DND-41 (cell line): ENCODE data around the gene NT5M.

Source experiments
- ATAC-seq: fragments of 200-7000 bp; cut with Tn5 transposase; 3 replicates; pipeline ENCODE4 v1.9.1; 2021; ENCODE audit warnings: low read depth; ENCODE audit not compliant: insufficient read depth
- DNase-seq: peaks from one replicate; pipeline ENCODE4 v3.0.0-alpha.2; 2020
- H2AFZ ChIP-seq: 2 replicates; pipeline ENCODE4 v1.6.0; 2012; ENCODE audit warnings: low read depth, low read length
- H3K27ac ChIP-seq: 2 replicates; pipeline ENCODE4 v1.5.1; 2012; ENCODE audit warnings: low read length, inconsistent platforms
- H3K27me3 ChIP-seq: fragments of 200-600 bp; sonication (generic); 2 replicates; pipeline ENCODE4 v1.6.0; 2012; ENCODE audit warnings: low read length, mild to moderate bottlenecking, inconsistent platforms; ENCODE audit not compliant: insufficient read depth, poor library complexity
- H3K36me3 ChIP-seq: 2 replicates; pipeline ENCODE4 v1.5.1; 2012; ENCODE audit warnings: low read length, inconsistent platforms; ENCODE audit not compliant: insufficient read depth
- H3K4me1 ChIP-seq: 2 replicates; pipeline ENCODE4 v1.5.1; 2012; ENCODE audit warnings: mild to moderate bottlenecking, low read length; ENCODE audit not compliant: insufficient read depth
- H3K4me2 ChIP-seq: 2 replicates; pipeline ENCODE4 v1.6.0; 2012; ENCODE audit warnings: mild to moderate bottlenecking, moderate library complexity, low read length, inconsistent platforms; ENCODE audit not compliant: insufficient read depth
- H3K4me3 ChIP-seq, 2 experiments: fragments of 200-600 bp in 1 of 2; shearing (Covaris generic) in 1 of 2; 2 replicates each; pipeline ENCODE4 v1.5.1; 2012 to 2016; ENCODE audit warnings: inconsistent platforms in 2 of 2, low read length in 2 of 2, mild to moderate bottlenecking in 2 of 2, low read depth in 1 of 2, moderate library complexity in 1 of 2
- H3K79me2 ChIP-seq: 2 replicates; pipeline ENCODE4 v1.6.0; 2012; ENCODE audit warnings: low read length, inconsistent platforms; ENCODE audit not compliant: insufficient read depth
- H3K9ac ChIP-seq: 2 replicates; pipeline ENCODE4 v1.6.0; 2012; ENCODE audit warnings: low read depth, mild to moderate bottlenecking, inconsistent platforms, low read length, moderate library complexity
- H3K9me3 ChIP-seq: 2 replicates; pipeline ENCODE4 v1.5.1; 2012; ENCODE audit warnings: low read length, moderate library complexity, mild to moderate bottlenecking, inconsistent platforms; ENCODE audit not compliant: insufficient read depth, severe bottlenecking
- H4K20me1 ChIP-seq: 2 replicates; pipeline ENCODE4 v1.6.0; 2012; ENCODE audit warnings: low read length; ENCODE audit not compliant: insufficient read depth
- EZH2 ChIP-seq: IDR thresholded peaks from 3 replicates; pipeline ENCODE4 v1.6.1; 2012; ENCODE audit warnings: borderline replicate concordance, low read depth, mild to moderate bottlenecking, moderate library complexity, low read length, inconsistent platforms; ENCODE audit not compliant: severe bottlenecking
- TF ChIP-seq, protein P1 (sequence below): IDR thresholded peaks from 2 replicates; pipeline ENCODE4 v1.5.1; 2012; ENCODE audit warnings: borderline replicate concordance, low read length, moderate library complexity, mild to moderate bottlenecking; ENCODE audit not compliant: poor library complexity, severe bottlenecking; ENCODE audit errors: extremely low read depth

Gene NT5M

DNA sequence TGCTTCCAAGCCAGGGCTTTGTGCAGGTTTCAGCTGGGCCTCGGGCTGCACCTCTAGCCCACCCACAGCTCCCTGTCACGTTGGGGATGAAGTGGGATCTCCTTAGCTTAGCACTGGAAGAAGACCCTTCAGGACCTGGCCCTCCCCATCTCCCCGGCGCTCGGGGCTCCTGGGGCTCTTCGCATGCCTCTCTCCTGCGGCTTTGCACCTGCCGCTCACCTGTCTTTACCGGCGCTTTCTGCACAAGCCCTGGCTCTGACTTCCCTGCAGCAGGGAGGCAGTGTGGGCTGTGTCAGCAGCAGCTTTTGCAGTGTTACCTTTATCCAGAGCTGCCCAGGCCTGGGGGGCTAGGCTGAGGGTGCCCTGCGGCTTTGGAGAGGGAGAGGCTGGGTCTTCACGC, 52.3 kb downstream of the NT5M start:
- ATAC-seq (no peak), DNase-seq (no peak)
- no peaks in the 10 kb centered on the region; the same call in 1 of the 2 replicates for H4K20me1 ChIP-seq
- peak overlapping the region; percentile 21; the same call in 1 of the 2 replicates for H3K4me2 ChIP-seq
- H3K27ac ChIP-seq, result 0 out of 2 replicates have a peak overlapping the region, but pooled peaks have one; percentile 5
- H3K36me3 ChIP-seq, result no peaks in the 10 kb centered on the region
- no peak overlapping the region for H3K4me3 ChIP-seq
- peaks cover 23% of the 10 kb centered on the region for H3K4me1 ChIP-seq
- no peak overlapping the region for H3K9ac ChIP-seq
- TF ChIP-seq EZH2, result no peak
- TF ChIP-seq, protein P1, sequence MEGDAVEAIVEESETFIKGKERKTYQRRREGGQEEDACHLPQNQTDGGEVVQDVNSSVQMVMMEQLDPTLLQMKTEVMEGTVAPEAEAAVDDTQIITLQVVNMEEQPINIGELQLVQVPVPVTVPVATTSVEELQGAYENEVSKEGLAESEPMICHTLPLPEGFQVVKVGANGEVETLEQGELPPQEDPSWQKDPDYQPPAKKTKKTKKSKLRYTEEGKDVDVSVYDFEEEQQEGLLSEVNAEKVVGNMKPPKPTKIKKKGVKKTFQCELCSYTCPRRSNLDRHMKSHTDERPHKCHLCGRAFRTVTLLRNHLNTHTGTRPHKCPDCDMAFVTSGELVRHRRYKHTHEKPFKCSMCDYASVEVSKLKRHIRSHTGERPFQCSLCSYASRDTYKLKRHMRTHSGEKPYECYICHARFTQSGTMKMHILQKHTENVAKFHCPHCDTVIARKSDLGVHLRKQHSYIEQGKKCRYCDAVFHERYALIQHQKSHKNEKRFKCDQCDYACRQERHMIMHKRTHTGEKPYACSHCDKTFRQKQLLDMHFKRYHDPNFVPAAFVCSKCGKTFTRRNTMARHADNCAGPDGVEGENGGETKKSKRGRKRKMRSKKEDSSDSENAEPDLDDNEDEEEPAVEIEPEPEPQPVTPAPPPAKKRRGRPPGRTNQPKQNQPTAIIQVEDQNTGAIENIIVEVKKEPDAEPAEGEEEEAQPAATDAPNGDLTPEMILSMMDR, result no peak
- peaks cover 16% of the 10 kb centered on the region for H3K9me3 ChIP-seq
- H3K79me2 ChIP-seq, result no peaks in the 10 kb centered on the region
- H2AFZ ChIP-seq, result peak overlapping the region; percentile 28
- no peaks in the 10 kb centered on the region for H3K27me3 ChIP-seq

DNA sequence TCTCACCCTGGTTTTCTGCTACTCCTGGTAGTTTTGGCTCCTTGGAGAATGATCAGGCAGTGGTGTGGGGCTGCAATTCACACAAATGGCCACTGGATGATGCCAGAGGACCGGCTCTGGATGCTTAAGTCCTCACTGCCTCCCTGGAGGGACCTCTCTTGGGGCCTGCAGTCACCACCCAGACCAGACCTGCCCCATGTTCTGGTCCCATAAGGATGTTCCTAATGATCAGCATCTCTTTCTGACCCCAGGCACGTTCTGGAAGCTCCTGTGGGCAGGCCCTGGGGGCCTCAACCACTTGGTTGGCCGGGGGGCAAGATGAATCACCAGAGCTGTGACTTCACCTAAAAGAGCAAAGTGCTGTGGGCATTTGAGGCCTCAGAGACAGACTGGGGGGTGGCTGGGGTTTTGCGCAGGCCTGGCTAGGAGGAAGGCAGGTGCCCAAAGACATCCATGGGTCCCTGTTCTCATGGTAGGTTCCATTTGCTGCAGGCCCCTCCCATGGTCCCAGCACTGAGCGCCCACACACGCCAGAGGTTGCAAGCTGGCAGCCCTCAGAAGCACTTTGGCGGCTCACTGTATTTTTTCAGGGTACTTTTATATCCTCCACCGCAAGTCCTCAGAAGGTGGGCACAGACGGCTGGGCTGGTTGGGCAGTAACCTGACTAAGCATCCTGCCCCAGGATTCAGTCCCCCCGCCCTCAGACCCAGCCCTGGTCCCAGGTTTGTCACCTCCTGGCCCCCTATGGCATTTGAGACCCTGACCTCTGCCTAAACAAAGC, 53.2 kb downstream of the NT5M start:
- Histone ChIP-seq H3K9me3 (peaks cover 18% of the 10 kb centered on the region), H2AFZ (peak overlapping the region; percentile 83), H3K9ac (peak overlapping the region; percentile 41), H3K4me2 (no peak overlapping the region), H4K20me1 (no peaks in the 10 kb centered on the region; the same call in 1 of the 2 replicates), H3K27me3 (no peaks in the 10 kb centered on the region), H3K4me1 (peaks cover 23% of the 10 kb centered on the region), H3K27ac (peak overlapping the region; percentile 81), H3K79me2 (no peaks in the 10 kb centered on the region), H3K36me3 (no peaks in the 10 kb centered on the region), H3K4me3 (no peak overlapping the region)
- no peak for TF ChIP-seq EZH2
- TF ChIP-seq, protein P1, result peak; percentile 100
- ATAC-seq, result peak; percentile 87
- peak; percentile 87 for DNase-seq

DNA sequence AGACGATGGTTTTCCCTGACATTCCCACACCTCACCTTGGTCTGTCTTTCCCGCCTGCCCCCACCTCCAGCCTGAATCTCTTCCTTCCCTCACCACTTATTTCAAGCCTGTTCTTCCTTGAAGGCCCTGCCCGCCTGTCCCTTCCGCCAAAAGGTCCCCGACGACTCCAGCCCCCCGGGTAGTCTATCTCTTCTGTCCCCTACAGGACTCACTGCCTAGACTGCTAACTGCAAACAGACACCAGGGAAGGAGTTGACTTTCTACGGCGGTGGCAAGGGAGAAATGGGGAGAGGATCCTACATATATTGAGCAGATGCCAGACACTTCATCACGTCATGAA, 53.7 kb downstream of the NT5M start:
- Histone ChIP-seq H3K9me3 (peaks cover 18% of the 10 kb centered on the region), H2AFZ (0 out of 2 replicates have a peak overlapping the region, but pooled peaks have one; percentile 83), H3K4me3 (no peak overlapping the region), H3K27ac (peak overlapping the region; percentile 81), H3K4me2 (no peak overlapping the region), H3K79me2 (no peaks in the 10 kb centered on the region), H3K36me3 (no peaks in the 10 kb centered on the region), H3K27me3 (no peaks in the 10 kb centered on the region), H3K4me1 (peaks cover 23% of the 10 kb centered on the region), H4K20me1 (no peaks in the 10 kb centered on the region; the same call in 1 of the 2 replicates), H3K9ac (peak overlapping the region; percentile 41; the same call in 1 of the 2 replicates)
- TF ChIP-seq EZH2, result no peak
- TF ChIP-seq, protein P1, result no peak
- DNase-seq (no peak), ATAC-seq (no peak)
